Cerebellar cortex (tissue), 1 donor: ENCODE results near the gene MACROD2.
A peak's percentile ranks its signal among the peaks of the same experiment; 100 is the strongest.
"Not testable (repeated sequence)": the region's sequence is repeated elsewhere in the genome, so short reads cannot be mapped to it uniquely, and the experiment has no call there.

Source experiments
- DNase-seq: peaks from one replicate; pipeline ENCODE4 v3.0.0-alpha.2; 2015; ENCODE audit warnings: low spot score

The MACROD2 gene

GRCh38 chr20:15756002-15756753, 1760.9 kb downstream of the MACROD2 start:
- no peak for DNase-seq

- DNase-seq = no peak
Measured at GRCh38 chr20:15756754-15757115, 1761.4 kb downstream of the MACROD2 start.

GRCh38 chr20:15759594-15759993, 1764.3 kb downstream of the MACROD2 start:
- DNase-seq = no peak

- peak; percentile 4 for DNase-seq
Measured at GRCh38 chr20:15760001-15760621, 1764.8 kb downstream of the MACROD2 start.

GRCh38 chr20:15763366-15763765, 1768.0 kb downstream of the MACROD2 start:
- no peak for DNase-seq

GRCh38 chr20:15767586-15767985, 1772.3 kb downstream of the MACROD2 start:
- DNase-seq = no peak

GRCh38 chr20:15767999-15768741, 1772.9 kb downstream of the MACROD2 start:
- no peak for DNase-seq

- DNase-seq = no peak
Measured at GRCh38 chr20:15772826-15773225, 1777.5 kb downstream of the MACROD2 start.

GRCh38 chr20:15774926-15775325, 1779.6 kb downstream of the MACROD2 start:
- DNase-seq = no peak

GRCh38 chr20:15776770-15777466, 1781.6 kb downstream of the MACROD2 start:
- DNase-seq = no peak

- no peak for DNase-seq
Measured at GRCh38 chr20:15784020-15784419, 1788.7 kb downstream of the MACROD2 start.

GRCh38 chr20:15789079-15789478, 1793.8 kb downstream of the MACROD2 start:
- no peak for DNase-seq

- no peak for DNase-seq
Measured at GRCh38 chr20:15792855-15793254, 1797.5 kb downstream of the MACROD2 start.

- DNase-seq = no peak
Measured at GRCh38 chr20:15794409-15794808, 1799.1 kb downstream of the MACROD2 start.

- no peak for DNase-seq
Measured at GRCh38 chr20:15795305-15796019, 1800.1 kb downstream of the MACROD2 start.

GRCh38 chr20:15799871-15800270, 1804.6 kb downstream of the MACROD2 start:
- DNase-seq = no peak

GRCh38 chr20:15802020-15802419, 1806.7 kb downstream of the MACROD2 start:
- DNase-seq = no peak

- no peak for DNase-seq
Measured at GRCh38 chr20:15805154-15805553, 1809.8 kb downstream of the MACROD2 start.

- DNase-seq = no peak
Measured at GRCh38 chr20:15806105-15806504, 1810.8 kb downstream of the MACROD2 start.

GRCh38 chr20:15807271-15807670, 1812.0 kb downstream of the MACROD2 start:
- DNase-seq = no peak

- not testable (repeated sequence) for DNase-seq
Measured at GRCh38 chr20:15807771-15808170, 1812.5 kb downstream of the MACROD2 start.

GRCh38 chr20:15811951-15812350, 1816.6 kb downstream of the MACROD2 start:
- no peak for DNase-seq
